ENCODE results near the gene QSOX2.

The QSOX2 gene

GRCh38 chr9:136190237-136190601, 55.4 kb downstream of the QSOX2 start:
- TF ChIP-seq CTCF (IDR thresholded peaks at IDR 0.05; ENCODE audit: low read depth, low read length) = no peak
- DNase-seq (ENCODE audit: extremely low read depth, low read depth) = no peak

- no peak for TF ChIP-seq CTCF (IDR thresholded peaks at IDR 0.05; ENCODE audit: low read depth, low read length)
- DNase-seq (ENCODE audit: extremely low read depth, low read depth) = no peak
Measured at GRCh38 chr9:136189394-136190236, 56.0 kb downstream of the QSOX2 start.

GRCh38 chr9:136187683-136188586, 57.7 kb downstream of the QSOX2 start:
- TF ChIP-seq CTCF (IDR thresholded peaks at IDR 0.05; ENCODE audit: low read depth, low read length) = no peak
- DNase-seq (ENCODE audit: extremely low read depth, low read depth) = no peak

GRCh38 chr9:136187197-136187596, 58.4 kb downstream of the QSOX2 start:
- no peak for DNase-seq (ENCODE audit: extremely low read depth, low read depth)
- no peak for TF ChIP-seq CTCF (IDR thresholded peaks at IDR 0.05; ENCODE audit: low read depth, low read length)

- TF ChIP-seq CTCF (IDR thresholded peaks at IDR 0.05; ENCODE audit: low read depth, low read length) = no peak
- no peak for DNase-seq (ENCODE audit: extremely low read depth, low read depth)
Measured at GRCh38 chr9:136186386-136186785, 59.2 kb downstream of the QSOX2 start.

- TF ChIP-seq CTCF (IDR thresholded peaks at IDR 0.05; ENCODE audit: low read depth, low read length) = no peak
- no peak for DNase-seq (ENCODE audit: extremely low read depth, low read depth)
Measured at GRCh38 chr9:136185596-136186366, 59.8 kb downstream of the QSOX2 start.

All from AG09319 (cell line).